ENCODE measurements around the gene COX5A. TPM values are rescaled to one million over a fixed set of nuclear protein-coding genes. Genes with fewer than 3 reads are reported as not detected.

Gene COX5A
- total and polyA plus RNA-seq, 2 of the 13 experiments (the other 11 are each of a cell fraction or from before 2014, with no cell fraction given) = 158 to 218 TPM

DNA sequence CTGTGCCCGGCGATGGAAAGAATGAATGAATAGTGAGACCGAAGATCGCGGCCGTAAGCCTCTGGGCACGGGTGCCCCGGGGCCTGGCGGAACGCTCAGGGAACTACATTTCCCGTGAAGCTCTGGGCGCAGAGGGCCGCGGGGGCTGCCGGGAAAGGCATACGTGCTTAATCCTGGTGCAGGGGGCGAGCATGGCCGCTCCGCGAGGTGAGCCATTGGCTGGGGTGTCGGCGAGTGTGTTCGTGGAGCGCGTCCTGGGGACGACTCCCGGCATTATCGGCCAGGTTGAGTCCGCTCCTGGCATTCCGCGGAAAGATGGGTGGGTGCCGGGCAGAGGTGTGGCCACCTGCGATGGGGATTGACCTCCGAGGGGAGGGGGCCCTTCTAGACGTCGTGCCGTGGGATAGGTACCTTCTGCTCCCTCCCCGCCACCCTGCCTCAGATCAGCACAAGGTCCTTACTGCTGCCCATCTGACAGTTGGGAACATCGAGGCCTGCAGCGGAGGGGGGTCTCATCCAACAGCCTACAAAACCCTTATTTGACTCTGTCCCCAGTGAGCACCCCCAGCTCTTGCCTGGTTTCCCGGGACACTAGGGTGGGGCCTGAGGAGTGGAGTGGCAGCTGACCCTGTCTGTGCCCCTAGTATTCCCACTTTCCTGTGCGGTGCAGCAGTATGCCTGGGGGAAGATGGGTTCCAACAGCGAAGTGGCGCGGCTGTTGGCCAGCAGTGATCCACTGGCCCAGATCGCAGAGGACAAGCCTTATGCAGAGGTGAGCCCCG, 47.8 kb downstream of the COX5A start, which contains the start of gene MPI (continued):
- 0 out of 4 replicates have a peak, but pooled peaks of 1 of the 2 experiments have one; percentile 20 for TF ChIP-seq REST (IDR thresholded peaks at IDR 0.05; ENCODE audit: borderline replicate concordance in 1 of 2, low read depth in 1 of 2, low read length in 2 of 2)
- TF ChIP-seq, protein P1, sequence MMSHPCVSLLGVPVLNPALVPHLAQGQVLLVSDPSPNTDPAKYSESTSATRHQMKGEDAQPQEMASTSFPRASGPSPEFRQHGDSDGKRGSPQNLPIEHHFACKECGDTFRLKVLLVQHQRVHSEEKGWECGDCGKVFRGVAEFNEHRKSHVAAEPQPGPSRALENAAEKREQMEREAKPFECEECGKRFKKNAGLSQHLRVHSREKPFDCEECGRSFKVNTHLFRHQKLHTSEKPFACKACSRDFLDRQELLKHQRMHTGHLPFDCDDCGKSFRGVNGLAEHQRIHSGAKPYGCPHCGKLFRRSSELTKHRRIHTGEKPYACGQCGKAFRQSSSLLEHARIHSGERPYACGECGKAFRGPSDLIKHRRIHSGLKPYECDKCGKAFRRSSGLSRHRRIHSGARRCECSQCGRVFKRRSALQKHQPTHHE (CRISPR knock-in tag; IDR thresholded peaks at IDR 0.05; ENCODE audit: borderline replicate concordance) = peak; percentile 85; the same call in 1 of the 2 replicates
- TF ChIP-seq KAT7 (CRISPR knock-in tag; IDR thresholded peaks at IDR 0.05; ENCODE audit: borderline replicate concordance) = peak; percentile 87; the same call in 1 of the 2 replicates
- TF ChIP-seq ZEB1 (IDR thresholded peaks at IDR 0.05; ENCODE audit: insufficient replicate concordance, low read depth) = no peak
- 0 out of 2 replicates have a peak, but pooled peaks have one; percentile 20 for TF ChIP-seq MNT (IDR thresholded peaks at IDR 0.05)
- TF ChIP-seq, protein P2, sequence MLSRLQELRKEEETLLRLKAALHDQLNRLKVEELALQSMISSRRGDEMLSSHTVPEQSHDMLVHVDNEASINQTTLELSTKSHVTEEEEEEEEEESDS (CRISPR knock-in tag; IDR thresholded peaks at IDR 0.05; ENCODE audit: borderline replicate concordance) = 0 out of 2 replicates have a peak, but pooled peaks have one; percentile 17
- peak; percentile 92 for TF ChIP-seq CREM (IDR thresholded peaks at IDR 0.05)
- no peak for TF ChIP-seq CREM (CRISPR knock-in tag; IDR thresholded peaks at IDR 0.05)
- TF ChIP-seq ZBED4 (CRISPR knock-in tag; IDR thresholded peaks at IDR 0.05; ENCODE audit: borderline replicate concordance) = 0 out of 2 replicates have a peak, but pooled peaks have one; percentile 66
- TF ChIP-seq NR2C2 (CRISPR knock-in tag; IDR thresholded peaks at IDR 0.05; ENCODE audit: borderline replicate concordance) = peak; percentile 86
- peak; percentile 70; the same call in 1 of the 2 replicates for TF ChIP-seq MED1 (CRISPR knock-in tag; IDR thresholded peaks at IDR 0.05)
- peak; percentile 58 for TF ChIP-seq HBP1 (CRISPR knock-in tag; IDR thresholded peaks at IDR 0.05; ENCODE audit: low read depth)
- TF ChIP-seq, protein P3, sequence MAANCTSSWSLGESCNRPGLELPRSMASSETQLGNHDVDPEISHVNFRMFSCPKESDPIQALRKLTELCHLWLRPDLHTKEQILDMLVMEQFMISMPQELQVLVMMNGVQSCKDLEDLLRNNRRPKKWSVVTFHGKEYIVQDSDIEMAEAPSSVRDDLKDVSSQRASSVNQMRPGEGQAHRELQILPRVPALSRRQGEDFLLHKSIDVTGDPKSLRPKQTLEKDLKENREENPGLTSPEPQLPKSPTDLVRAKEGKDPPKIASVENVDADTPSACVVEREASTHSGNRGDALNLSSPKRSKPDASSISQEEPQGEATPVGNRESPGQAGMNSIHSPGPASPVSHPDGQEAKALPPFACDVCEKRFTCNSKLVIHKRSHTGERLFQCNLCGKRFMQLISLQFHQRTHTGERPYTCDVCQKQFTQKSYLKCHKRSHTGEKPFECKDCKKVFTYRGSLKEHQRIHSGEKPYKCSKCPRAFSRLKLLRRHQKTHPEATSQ (CRISPR knock-in tag; IDR thresholded peaks at IDR 0.05; ENCODE audit: borderline replicate concordance) = no peak

All from HepG2 (cell line).